ENCODE measurements around the gene E2F4. TPM values are rescaled to one million over a fixed set of nuclear protein-coding genes. Genes with fewer than 3 reads are reported as not detected.
A peak's percentile ranks its signal among the peaks of the same experiment; 100 is the strongest.

The E2F4 gene
- total and polyA plus RNA-seq, 9 of the 15 experiments (the other 6 are each of a cell fraction or from before 2014, with no cell fraction given), result 9.7 to 139 (median 106) TPM

DNA sequence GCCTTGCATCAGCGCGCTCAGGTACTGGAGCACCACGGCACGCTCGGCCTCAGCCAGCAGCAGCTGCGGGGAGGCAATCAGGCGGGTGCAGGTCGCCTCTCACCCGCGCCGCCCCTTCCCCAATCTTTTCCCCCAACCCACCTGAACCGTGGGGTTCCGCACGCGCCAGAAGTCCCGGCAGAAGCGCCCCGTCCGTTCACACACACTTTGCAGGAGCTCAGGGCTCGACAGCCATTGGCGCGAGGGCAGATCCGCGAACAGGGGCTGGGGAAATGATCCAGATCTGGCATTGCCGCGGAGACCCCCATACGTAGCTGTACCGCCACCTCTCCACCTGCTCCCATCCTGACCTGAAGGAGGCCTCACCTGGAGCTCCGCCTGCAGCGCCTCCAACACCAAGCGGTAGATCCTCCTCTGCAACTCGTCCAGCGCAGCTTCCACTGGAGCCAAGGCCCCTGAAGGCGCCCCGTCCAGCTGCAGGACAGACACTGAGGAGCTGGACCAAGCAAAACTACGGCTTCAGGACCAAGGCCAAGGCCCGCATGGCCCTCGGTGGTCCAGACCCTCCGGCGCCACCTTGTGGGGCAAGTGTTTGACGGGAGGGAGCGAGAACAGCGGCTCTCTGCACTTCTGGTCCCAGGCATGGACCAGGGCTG, 6.8 kb upstream of the E2F4 start (continued):
- peak; percentile 74 for TF ChIP-seq ZNF282 (CRISPR knock-in tag; IDR thresholded peaks at IDR 0.05)
- no peak for TF ChIP-seq ESRRB (CRISPR knock-in tag; IDR thresholded peaks at IDR 0.05; ENCODE audit: borderline replicate concordance)
- peak; percentile 86 for TF ChIP-seq GABPB1 (CRISPR knock-in tag; IDR thresholded peaks at IDR 0.05)
- no peak for TF ChIP-seq PCBP1 (IDR thresholded peaks at IDR 0.05; ENCODE audit: low read depth, low read length, poor library complexity, severe bottlenecking)
- TF ChIP-seq HMG20A (CRISPR knock-in tag; conservative IDR thresholded peaks at IDR 0.05), result no peak
- no peak for TF ChIP-seq U2AF2 (optimal IDR thresholded peaks at IDR 0.05; ENCODE audit: low read depth, low read length)
- TF ChIP-seq NCOA1 (IDR thresholded peaks at IDR 0.05; ENCODE audit: low read depth), result peak; percentile 84; the same call in 1 of the 2 replicates
- peak; percentile 39; the same call in 1 of the 2 replicates for TF ChIP-seq ZNF384 (IDR thresholded peaks at IDR 0.05; ENCODE audit: low read depth, low read length)
- TF ChIP-seq ZSCAN29 (IDR thresholded peaks at IDR 0.05), result no peak; the same call in 1 of the 2 replicates
- TF ChIP-seq ZNF280A (IDR thresholded peaks at IDR 0.05; ENCODE audit: low read depth, partially characterized antibody), result no peak
- no peak for TF ChIP-seq IRF2 (CRISPR knock-in tag; IDR thresholded peaks at IDR 0.05)
- no peak for TF ChIP-seq ZNF121 (CRISPR knock-in tag; conservative IDR thresholded peaks at IDR 0.05)
- TF ChIP-seq TEAD4 (IDR thresholded peaks at IDR 0.05; ENCODE audit: low read length), result no peak
- TF ChIP-seq TEAD4 (CRISPR knock-in tag; IDR thresholded peaks at IDR 0.05; ENCODE audit: borderline replicate concordance), result no peak
- no peak for TF ChIP-seq PCBP2 (IDR thresholded peaks at IDR 0.05; ENCODE audit: low read depth, low read length, poor library complexity, severe bottlenecking)
- no peak for TF ChIP-seq PHTF2 (CRISPR knock-in tag; IDR thresholded peaks at IDR 0.05)
- TF ChIP-seq ZNF717 (CRISPR knock-in tag; IDR thresholded peaks at IDR 0.05), result no peak
- peak in 1 of 2 experiments; percentile 68; a peak in 1 of 4 replicates for TF ChIP-seq FOXA3 (CRISPR knock-in tag; conservative IDR thresholded peaks at IDR 0.05 in 1 of 2, IDR thresholded peaks at IDR 0.05 in 1 of 2)
- TF ChIP-seq SIX5 (IDR thresholded peaks at IDR 0.05; ENCODE audit: borderline replicate concordance in 1 of 2, insufficient read depth in 1 of 2, low read depth in 1 of 2, low read length in 2 of 2), result no peak
- TF ChIP-seq, protein P1, sequence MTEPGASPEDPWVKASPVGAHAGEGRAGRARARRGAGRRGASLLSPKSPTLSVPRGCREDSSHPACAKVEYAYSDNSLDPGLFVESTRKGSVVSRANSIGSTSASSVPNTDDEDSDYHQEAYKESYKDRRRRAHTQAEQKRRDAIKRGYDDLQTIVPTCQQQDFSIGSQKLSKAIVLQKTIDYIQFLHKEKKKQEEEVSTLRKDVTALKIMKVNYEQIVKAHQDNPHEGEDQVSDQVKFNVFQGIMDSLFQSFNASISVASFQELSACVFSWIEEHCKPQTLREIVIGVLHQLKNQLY (CRISPR knock-in tag; conservative IDR thresholded peaks at IDR 0.05), result no peak
- TF ChIP-seq TCF3 (CRISPR knock-in tag; IDR thresholded peaks at IDR 0.05), result peak; percentile 53; the same call in 1 of the 2 replicates
- no peak for TF ChIP-seq NR2F6 (CRISPR knock-in tag; IDR thresholded peaks at IDR 0.05)
- TF ChIP-seq SRSF9 (IDR thresholded peaks at IDR 0.05; ENCODE audit: borderline replicate concordance, low read depth, low read length), result no peak
- no peak for TF ChIP-seq NR0B1 (IDR thresholded peaks at IDR 0.05; ENCODE audit: partially characterized antibody)
- peak; percentile 36; the same call in 1 of the 2 replicates for TF ChIP-seq MECOM (CRISPR knock-in tag; IDR thresholded peaks at IDR 0.05)
